GM23248 (cell line): ENCODE measurements around the gene RASSF3.

Experiments used
- EZH2 ChIP-seq: fragments of 200-600 bp; sonication (generic); IDR thresholded peaks from 2 replicates; pipeline ENCODE4 v1.6.1; 2018; ENCODE audit warnings: antibody characterized with exemption, mild to moderate bottlenecking; ENCODE audit not compliant: insufficient read depth, poor library complexity, severe bottlenecking
- EZH2phosphoT487 ChIP-seq: fragments of 200-600 bp; sonication (generic); IDR thresholded peaks from 2 replicates; pipeline ENCODE4 v1.6.1; 2018; ENCODE audit warnings: antibody characterized with exemption, moderate library complexity, mild to moderate bottlenecking, low read depth; ENCODE audit not compliant: insufficient read depth

- TF ChIP-seq EZH2phosphoT487 (no peak), EZH2 (no peak)
Measured at GRCh38 chr12:64572241-64572640, 38.1 kb upstream of the RASSF3 start.
